ENCODE data around the gene TEX51. TPM values are rescaled to one million over a fixed set of nuclear protein-coding genes. Genes with fewer than 3 reads are reported as not detected.

The TEX51 gene
- not detected for total RNA-seq
- long read RNA-seq = 0 reads

DNA sequence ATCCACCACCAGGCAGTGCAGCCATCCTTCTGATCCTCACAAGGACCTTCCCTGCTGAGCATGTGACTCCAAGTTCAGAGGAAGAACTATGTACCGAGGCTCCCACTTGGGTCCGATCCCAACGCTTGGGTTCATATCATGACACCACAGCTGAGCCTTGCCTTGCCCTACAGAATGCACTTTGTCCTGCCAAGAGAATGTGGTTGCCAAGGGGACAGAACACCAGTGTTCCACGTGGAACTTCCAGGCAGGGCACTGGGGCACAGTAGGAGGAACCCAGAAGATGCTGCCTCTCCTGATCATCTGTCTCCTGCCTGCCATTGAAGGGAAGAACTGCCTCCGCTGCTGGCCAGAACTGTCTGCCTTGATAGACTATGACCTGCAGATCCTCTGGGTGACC lies at the start of gene TEX51:
Gene TEX51, plus strand, starts transcription at position 255 of the 400 bp plus-strand sequence. Its CDS starts 29 bp downstream, at position 284.
- no peak for ATAC-seq
- no peak for DNase-seq

DNA sequence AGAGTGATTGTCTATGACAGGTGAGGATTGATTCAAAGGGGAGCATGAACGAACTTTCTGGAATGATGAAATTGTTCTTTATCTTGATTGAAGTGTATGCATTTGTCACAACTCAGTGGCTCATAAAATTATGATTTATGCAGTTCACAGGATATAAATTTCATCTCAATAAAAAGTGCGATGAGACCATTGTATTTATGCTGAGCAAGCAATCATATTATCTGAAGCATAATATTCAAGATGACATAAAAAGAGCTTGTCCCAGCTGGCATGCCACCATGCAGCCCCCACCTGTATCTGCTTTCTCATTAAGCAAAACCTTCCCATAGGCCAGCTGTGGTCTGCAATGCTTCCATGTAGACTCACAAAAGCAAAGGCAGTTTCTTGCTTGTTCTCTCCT lies 49.6 kb upstream of the TEX51 start:
- DNase-seq (no peak), ATAC-seq (no peak)
- intact Hi-C loops (cut with DNase I) = no loop called here

More for the DNA sequence above, at the start of gene TEX51:
- intact Hi-C loops (cut with DNase I) = no loop called here

DNA sequence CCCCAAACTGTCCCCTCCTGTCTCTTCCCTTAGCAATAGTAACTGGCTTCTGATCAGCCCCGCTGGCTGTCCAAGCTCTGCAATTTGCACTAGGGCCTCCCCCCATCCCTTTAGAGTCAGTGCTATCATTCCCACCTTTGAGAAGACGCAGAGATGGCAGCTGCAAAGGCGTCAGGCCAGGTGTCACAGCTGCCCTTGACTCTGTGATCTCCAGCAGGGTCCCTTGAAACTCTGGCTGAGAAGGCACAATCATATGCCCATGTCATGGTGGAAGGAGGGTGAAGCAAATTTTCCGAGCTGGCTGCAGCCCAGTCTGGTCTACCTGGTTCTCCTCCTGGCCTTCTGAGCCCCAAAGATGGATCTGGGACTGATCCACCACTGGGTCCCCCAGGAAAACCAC lies 49.2 kb upstream of the TEX51 start:
- no peak for DNase-seq
- ATAC-seq = no peak
- intact Hi-C loops (cut with DNase I) = no loop called here

DNA sequence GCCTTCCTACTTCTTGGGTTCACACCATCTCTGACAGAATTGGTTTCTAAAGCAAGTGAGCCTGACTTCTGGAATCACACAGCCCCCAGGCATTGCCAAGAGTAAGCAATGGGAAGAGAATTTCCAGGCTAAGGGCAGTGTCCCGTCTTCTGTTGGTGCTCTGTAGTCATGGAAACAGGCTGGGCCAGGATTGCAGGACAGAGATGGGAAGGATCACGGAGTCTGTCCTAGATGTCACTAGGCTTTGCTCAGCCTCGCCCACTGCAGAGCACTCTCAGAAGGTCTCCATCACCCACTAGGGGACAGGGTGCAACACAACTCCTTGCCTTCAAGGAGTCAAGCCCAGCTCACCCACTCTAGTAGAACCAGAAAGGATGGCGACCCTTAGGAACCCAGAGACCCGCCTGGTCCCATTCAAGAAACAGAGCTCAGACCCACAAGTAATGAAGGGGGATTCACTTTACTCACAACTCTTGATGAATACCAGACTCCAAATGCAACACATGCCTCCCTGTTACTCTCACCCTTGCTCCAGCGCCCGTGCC lies 48.6 kb upstream of the TEX51 start:
- DNase-seq (no peak), ATAC-seq (no peak)
- intact Hi-C loops (cut with DNase I) = no loop called here

DNA sequence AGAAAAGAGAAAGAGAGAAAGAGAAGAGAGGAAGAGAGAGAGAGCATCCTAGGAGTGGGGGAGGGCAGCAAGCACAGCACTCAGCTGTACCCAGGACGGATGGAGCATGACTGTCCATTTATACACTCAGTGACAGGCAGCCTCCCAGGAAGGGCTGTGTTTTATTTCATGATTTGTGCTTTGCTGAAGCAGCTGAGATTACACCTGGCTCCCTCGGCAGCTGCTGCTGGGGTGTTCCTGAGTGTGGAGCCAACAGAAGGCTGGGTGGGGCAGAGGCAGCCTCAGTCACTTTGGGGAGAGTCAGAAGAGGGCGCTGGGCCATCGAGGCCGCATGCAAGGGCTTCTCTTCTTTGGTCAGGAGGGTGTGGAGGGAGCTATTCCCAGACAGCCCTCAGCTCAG lies 47.8 kb upstream of the TEX51 start:
- intact Hi-C loops (cut with DNase I) = no loop called here
- no peak for DNase-seq
- ATAC-seq = no peak

DNA sequence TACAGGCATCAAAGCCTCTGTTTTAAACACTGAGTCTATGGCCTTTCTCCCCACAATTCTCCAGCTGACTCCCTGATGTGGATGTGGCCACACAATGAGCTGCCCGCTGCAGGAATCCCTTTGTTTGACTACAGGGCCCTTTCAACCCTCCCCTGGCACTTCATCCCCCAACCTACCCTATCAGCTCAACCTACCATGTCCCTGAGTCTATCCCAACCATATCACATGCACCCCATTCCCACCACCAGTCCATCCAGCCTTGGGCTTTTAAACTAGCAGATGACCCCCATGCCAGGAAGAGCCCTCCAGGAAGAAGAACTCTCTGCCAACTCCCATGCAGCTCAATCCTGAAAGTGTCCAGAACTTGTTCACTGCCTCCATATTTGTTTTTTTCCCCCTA lies 46.9 kb upstream of the TEX51 start:
- intact Hi-C loops (cut with DNase I) = no loop called here
- DNase-seq = no peak
- ATAC-seq = no peak

DNA sequence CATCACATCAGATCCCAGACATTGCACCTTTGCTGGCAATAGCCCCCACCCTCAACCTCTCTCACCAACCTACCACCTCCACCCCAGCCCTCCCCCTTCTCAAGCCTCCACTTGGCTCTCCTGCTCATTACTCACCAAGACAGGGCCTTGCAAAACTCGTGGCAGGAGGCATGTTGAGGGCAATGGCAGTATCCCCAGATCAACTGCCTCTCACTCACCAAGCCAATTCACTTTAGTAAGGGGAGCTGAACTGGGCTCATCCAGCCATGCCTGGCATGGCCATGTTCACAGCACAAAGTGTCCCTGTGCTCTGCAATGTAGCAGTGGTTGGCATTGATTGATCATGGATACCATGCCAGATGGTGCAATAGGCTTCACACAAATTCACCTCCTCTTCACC lies 46.3 kb upstream of the TEX51 start:
- no peak for ATAC-seq
- intact Hi-C loops (cut with DNase I) = no loop called here
- no peak for DNase-seq

DNA sequence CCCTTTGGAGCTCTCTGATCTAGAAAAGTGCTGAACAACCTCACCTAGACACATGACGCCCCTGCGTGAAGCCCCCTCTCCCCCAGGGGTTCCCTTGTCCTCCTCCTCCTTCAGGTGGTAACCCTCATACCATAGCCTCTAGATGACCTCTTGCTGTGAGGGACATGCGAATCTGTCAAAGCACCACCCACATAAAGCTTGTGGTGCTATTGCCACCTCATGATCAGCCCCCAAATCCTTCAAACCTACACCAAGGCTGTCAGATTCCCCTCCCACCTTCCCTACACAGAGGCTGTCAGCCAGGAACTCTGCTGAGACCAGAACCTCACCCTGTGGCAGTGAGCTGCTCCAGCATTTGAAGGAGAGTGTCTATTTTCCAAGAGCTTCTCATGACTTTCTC lies 43.1 kb upstream of the TEX51 start:
- no peak for ATAC-seq
- intact Hi-C loops (cut with DNase I) = no loop called here
- DNase-seq = no peak

DNA sequence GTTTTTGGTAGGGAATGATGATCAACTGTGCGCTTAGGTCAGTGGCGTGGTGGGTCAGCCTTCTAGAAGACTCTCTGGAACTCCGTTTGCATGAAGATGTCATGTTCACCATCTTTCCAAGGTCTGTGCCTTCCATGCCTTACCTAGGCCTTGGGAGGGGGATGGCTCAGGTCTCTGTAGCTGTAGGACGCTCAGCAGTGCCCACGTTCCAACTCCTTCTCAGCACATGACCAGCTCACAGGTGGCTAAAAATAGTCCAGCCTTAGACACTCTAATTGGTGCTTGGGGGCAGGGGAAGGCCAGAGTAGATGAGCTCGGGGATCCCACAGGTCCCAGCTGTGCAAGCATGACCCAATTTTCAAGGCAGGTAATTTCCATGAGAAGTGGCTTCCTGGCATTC lies 42.3 kb upstream of the TEX51 start:
- ATAC-seq = no peak
- no peak for DNase-seq

DNA sequence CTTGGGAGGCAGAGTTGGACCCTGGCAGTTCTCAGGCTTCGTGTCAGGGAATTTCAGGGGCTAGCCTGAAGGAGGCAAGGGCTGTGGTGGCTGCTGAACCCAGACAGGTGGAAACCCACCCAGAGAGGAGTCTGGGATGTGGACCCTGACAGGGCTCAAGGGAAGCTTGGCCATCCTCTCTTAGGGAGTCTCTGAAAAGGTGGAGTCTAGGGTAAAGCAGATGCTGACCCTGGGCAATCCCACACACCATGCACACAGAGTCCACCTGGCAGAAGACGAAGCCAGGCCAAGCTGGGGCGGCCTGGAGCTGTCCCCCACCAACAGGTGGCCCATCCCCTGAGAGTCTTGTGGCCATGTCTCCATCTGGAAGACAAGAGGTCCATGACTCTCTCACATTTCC lies 41.2 kb upstream of the TEX51 start:
- intact Hi-C loops (cut with DNase I) = no loop called here
- no peak for DNase-seq
- no peak for ATAC-seq

More for the DNA sequence above, 42.3 kb upstream of the TEX51 start:
- intact Hi-C loops (cut with DNase I) = no loop called here

DNA sequence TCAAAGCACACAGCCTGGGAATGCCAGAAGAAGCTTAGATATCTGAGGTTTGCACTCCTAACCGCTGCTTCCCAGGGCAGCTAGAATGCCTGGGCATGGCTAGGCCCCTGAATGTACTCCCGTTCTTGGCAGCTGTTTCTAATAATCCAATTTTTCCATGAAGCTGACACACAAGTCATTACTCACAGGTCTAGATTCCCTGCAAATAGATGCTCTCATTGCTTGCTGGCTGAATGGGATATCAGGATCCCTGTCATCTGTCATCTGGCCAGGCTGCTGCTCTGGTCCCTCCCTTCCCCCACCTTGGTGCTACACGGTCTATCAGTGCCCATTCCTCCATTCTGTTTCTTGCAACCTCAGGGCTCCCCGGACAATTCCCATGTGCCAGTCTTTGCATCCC lies 40.7 kb upstream of the TEX51 start:
- intact Hi-C loops (cut with DNase I) = no loop called here
- ATAC-seq (no peak), DNase-seq (no peak)

DNA sequence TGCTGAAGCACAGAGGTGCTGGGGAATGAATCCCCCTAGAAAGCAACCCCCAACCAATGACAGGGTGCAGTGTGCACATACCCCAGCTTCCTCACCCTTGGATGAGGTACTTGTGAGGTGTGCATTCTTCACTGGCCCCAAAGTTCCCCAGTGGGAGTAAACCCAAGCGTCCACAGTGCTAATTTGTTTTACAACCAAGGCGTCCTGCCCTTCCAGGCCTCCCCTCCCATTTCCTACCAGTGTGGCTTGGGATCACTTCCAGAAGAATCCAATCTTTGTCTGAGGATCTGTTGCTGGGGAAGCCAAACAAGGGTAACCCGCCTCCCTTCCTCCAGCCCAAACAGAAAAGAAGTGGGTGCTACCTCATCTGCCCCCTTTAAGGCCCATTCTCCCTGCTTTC lies 40.3 kb upstream of the TEX51 start:
- ATAC-seq = no peak
- intact Hi-C loops (cut with DNase I) = no loop called here
- DNase-seq = no peak

DNA sequence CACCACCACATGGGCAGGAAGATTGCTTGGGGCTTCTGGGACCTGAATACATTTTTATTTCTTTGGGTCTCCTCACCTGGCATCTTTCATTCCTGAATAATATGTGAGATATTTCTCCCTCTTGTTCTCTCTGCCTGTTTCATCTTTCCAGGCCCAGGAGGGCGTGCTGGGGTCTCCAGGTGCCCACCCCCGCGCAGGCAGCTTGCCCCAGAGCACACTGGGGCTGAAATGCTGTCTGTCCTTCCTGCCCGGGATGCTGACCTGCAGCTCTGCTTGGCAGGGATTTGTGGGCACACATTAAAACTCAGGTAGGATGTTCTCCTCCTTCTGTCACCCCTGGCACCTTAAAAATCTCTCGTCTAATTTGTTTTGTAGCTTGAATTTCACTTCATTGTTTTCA lies 39.7 kb upstream of the TEX51 start:
- intact Hi-C loops (cut with DNase I) = no loop called here
- no peak for DNase-seq
- no peak for ATAC-seq

DNA sequence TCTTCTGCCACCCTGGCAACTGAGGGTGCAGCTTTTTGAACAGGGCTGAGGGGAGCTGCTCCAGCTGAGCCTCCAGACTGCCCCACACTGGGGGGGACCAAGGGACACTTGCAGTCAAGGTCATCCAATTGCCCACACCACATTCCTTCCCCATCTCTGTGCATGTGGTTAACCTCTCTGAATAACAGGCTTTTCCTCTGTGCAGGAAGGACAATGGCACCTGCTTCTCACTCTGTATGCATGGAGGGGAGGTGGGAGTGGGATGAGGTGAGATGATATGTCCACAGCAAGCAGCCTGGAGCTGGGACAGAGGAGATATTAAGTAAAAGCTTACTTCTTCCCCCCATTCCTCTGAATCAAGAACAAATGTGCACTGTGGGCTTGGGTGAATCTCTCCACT lies 39.1 kb upstream of the TEX51 start:
- DNase-seq = no peak
- intact Hi-C loops (cut with DNase I) = no loop called here
- ATAC-seq = no peak

DNA sequence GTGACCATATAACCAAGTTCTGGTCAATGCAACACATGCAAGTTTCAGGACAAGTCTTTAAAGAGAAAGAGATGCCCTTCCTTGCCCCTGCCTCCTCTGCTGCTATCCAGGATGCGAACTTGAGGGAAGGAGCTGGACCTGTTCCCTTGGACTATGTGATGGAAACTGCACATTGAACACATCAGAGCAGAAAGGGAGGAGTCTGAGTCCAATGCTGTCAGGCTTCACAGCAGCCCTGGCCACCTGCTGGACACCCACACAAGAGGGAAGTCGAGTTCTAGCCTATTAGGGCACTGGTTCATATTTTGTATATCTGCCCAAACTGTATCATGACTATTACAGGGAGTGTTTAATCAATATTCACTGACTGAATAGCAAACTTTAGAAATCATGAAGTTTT lies 38.3 kb upstream of the TEX51 start:
- ATAC-seq (no peak), DNase-seq (no peak)
- intact Hi-C loops (cut with DNase I) = no loop called here

DNA sequence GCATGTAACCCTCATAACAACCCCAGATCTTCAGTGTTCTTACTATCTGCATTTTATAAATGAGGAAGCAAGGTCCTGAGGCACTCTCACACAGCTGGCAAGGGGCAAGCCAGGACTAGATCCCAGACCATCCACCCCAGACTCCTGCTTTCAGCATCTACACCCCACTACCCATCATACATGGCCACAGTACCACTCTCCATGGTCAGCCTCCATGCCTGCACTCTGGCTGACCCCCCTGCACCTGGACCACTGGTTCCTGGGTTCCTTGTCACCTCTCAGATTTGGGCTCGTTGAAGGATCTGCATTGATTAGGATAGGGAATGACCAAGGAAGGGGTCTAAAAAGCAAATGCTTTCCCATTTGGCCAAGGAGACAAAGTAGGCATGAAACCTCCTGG lies 36.0 kb upstream of the TEX51 start:
- no peak for ATAC-seq
- no peak for DNase-seq

DNA sequence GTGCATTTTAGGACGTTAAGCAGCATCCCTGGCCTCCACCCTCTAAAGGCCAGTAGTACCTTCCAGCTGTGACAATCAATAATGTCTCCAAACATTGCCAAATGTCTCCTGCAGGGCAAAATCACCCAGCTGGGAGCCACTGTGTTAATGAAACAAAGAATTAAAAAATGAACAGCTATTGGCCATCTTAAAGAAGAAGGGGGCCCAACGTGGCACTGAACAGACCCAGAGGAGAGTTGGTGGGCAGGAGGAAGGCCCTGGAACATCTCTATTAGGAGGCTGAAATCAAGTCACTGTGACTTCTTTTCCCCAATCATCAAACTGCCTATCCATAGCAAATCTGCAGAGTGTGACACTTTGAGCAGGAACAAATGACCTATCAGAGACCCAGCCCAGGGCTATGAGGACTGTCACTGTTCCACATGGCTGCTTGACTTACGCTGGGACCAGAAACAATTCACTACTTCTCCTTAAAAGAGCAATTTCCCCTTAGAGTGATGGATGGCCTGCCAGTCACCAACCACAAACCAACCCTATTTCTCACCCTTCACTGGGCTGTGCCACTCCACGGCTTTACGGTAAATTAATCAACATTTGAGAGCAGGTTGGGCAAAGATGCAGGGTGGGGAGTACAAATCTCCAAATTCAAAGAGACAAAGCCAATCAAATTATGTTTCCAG lies 35.2 kb upstream of the TEX51 start:
- intact Hi-C loops (cut with DNase I) = no loop called here
- ATAC-seq = no peak
- no peak for DNase-seq

More for the DNA sequence above, 36.0 kb upstream of the TEX51 start:
- intact Hi-C loops (cut with DNase I) = no loop called here

DNA sequence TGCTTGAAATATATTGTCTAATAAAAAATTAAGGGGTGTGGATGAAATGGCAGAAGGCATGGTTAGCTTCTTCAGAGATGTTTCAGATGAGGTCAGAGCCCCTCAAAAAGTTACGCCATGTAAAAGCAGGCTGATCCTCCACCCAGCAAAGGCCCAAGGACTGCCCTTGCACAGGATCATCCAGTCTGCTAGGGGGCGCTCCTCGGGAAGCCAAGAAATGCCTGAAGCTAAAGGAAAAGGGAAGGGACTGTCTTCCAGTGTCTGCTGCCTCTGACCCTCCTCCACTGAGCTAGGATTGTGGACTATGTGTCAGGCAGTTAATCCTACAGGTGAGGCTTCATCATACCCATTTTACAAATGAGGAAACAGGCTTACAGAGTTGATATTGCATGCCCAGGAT lies 33.8 kb upstream of the TEX51 start:
- intact Hi-C loops (cut with DNase I) = no loop called here
- ATAC-seq (no peak), DNase-seq (no peak)

DNA sequence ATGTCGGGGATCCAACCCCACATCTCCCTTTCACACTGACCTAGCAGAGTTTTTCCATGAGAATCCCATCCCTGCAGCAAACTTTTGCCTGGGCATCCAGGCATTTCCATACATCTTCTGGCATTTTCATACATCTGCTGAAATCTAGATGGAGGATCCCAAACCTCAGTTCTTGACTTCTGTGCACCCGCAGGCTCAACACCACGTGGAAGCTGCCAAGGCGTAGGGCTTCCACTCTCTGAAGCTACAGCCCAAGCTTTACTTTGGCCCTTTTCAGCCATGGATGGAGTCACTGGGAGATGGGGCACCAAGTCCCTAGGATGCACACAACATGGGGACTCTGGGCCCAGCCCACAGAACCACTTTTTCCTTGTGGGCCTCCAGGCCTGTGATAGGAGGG lies 32.2 kb upstream of the TEX51 start:
- intact Hi-C loops (cut with DNase I) = no loop called here
- ATAC-seq (no peak), DNase-seq (no peak)

DNA sequence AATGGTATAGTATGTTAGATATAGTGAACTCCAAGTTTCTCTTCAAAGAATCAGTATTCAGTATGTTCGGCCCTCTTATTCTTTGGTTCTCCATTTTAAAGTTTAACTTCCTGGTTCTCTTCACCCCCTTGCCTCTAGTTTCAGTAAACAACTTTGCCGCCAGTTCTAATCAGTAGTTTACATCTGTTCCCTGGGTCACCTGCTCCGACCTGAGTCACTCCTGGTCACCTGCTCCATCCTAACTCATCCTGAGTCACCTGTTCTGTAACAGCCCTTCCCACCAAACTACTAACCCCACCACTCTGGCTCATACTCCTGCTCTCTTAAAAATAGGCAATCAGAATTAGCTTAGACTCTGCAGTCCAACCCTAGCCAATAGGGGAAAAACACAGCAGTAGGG lies 23.7 kb upstream of the TEX51 start:
- no peak for ATAC-seq
- intact Hi-C loops (cut with DNase I) = no loop called here
- DNase-seq = no peak

DNA sequence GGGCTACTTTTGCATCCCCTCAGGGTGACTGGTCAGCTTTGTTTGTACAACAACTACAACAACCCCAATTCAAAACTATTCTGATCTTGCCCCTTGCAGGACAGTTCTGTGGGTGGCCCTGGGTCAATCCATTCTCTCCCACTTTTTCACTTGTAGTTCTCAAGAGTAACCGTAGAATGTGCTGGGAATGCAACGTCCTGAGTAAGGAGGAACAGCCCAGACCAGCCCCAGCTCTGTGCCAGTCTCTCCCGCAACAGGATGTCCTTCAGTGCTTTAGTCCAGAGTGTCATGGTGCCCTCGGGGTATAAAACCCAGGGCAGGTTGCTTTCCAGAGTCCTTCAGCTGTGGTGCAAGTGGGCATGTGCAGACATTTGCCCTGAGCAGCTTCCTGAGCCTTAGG lies 22.1 kb upstream of the TEX51 start:
- DNase-seq (no peak), ATAC-seq (no peak)
- intact Hi-C loops (cut with DNase I) = no loop called here

DNA sequence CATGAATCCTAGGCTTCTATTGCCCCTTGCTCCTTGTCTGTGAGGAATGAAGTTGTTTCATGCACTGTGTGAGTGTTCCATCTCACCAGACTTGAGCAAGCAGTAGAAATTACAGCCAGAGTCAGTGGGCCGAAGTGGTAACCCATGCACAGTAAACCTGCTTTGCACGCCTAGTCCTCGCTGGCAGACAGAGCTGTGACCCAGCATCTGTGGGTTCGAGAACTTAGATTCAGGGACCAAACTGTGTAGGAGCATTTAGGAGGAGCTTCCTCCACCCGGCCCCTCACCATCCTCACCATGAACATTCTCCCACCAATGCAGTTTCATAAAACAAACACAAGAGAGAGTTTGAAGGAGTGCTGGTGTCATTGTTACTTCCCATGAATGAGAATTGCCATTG lies 21.6 kb upstream of the TEX51 start:
- intact Hi-C loops (cut with DNase I) = no loop called here
- ATAC-seq = no peak
- no peak for DNase-seq
